ENCODE results near the gene ARMC6. TPM values are rescaled to one million over a fixed set of nuclear protein-coding genes. Genes with fewer than 3 reads are reported as not detected.

The ARMC6 gene
- total and polyA plus RNA-seq, 4 donors, result 23.5 to 33.3 (median 32.2) TPM

- H3K27me3 ChIP-seq (ENCODE audit: control insufficient read depth in 3 of 3, insufficient read depth in 3 of 3, low read length in 2 of 3), result no peaks in the 10 kb centered on the region
- H3K4me3 ChIP-seq, result no peak overlapping the region
- no peak overlapping the region for H3K9ac ChIP-seq (ENCODE audit: insufficient read depth in 1 of 2, low read length in 2 of 2)
- TF ChIP-seq CTCF (IDR thresholded peaks at IDR 0.05; ENCODE audit: control extremely low read depth, extremely low read depth), result no peak
- no peak for DNase-seq
- peaks cover 6 to 18% (median 10%) of the 10 kb centered on the region in 4 donors for H3K36me3 ChIP-seq (ENCODE audit: control insufficient read depth in 4 of 4, insufficient read depth in 4 of 4, low read length in 4 of 4)
- WGBS, 2 donors, result 91 to 95% methylated on average over 6 of the region's 6 CpGs
- H3K9me3 ChIP-seq (ENCODE audit: control insufficient read depth in 4 of 4, insufficient read depth in 3 of 4, low read length in 3 of 4), result no peaks in the 10 kb centered on the region
- H3K4me1 ChIP-seq (ENCODE audit: control insufficient read depth in 5 of 5, insufficient read depth in 5 of 5, low read length in 5 of 5), result peaks cover 0 to 4% (median 0%) of the 10 kb centered on the region in 5 donors
- H3K27ac ChIP-seq (ENCODE audit: low read depth in 1 of 2, low read length in 1 of 2), result no peak overlapping the region
- no peak for ATAC-seq (ENCODE audit: insufficient read depth, low FRiP score)
These were observed 10.5 kb downstream of the ARMC6 start for GRCh38 chr19:19043881-19044280.

GRCh38 chr19:19049406-19049805, 16.0 kb downstream of the ARMC6 start:
- 68 to 90% methylated on average over 2 of the region's 2 CpGs for WGBS, 2 donors
- Histone ChIP-seq H3K9me3 (ENCODE audit: control insufficient read depth in 4 of 4, insufficient read depth in 3 of 4, low read length in 3 of 4) (no peaks in the 10 kb centered on the region), H3K4me1 (ENCODE audit: control insufficient read depth in 5 of 5, insufficient read depth in 5 of 5, low read length in 5 of 5) (no peaks in the 10 kb centered on the region), H3K36me3 (ENCODE audit: control insufficient read depth in 4 of 4, insufficient read depth in 4 of 4, low read length in 4 of 4) (peaks cover 15 to 29% (median 24%) of the 10 kb centered on the region in 4 donors), H3K27me3 (ENCODE audit: control insufficient read depth in 3 of 3, insufficient read depth in 3 of 3, low read length in 2 of 3) (no peaks in the 10 kb centered on the region), H3K4me3 (no peak overlapping the region), H3K9ac (ENCODE audit: insufficient read depth in 1 of 2, low read length in 2 of 2) (no peak overlapping the region), H3K27ac (ENCODE audit: low read depth in 1 of 2, low read length in 1 of 2) (no peak overlapping the region)
- ATAC-seq (ENCODE audit: insufficient read depth, low FRiP score) (no peak), DNase-seq (no peak)
- no peak for TF ChIP-seq CTCF (IDR thresholded peaks at IDR 0.05; ENCODE audit: control extremely low read depth, extremely low read depth)

GRCh38 chr19:19050104-19050503, 16.7 kb downstream of the ARMC6 start:
- Histone ChIP-seq H3K9ac (ENCODE audit: insufficient read depth in 1 of 2, low read length in 2 of 2) (no peak overlapping the region), H3K36me3 (ENCODE audit: control insufficient read depth in 4 of 4, insufficient read depth in 4 of 4, low read length in 4 of 4) (peaks cover 18 to 32% (median 27%) of the 10 kb centered on the region in 4 donors), H3K4me3 (no peak overlapping the region), H3K27me3 (ENCODE audit: control insufficient read depth in 3 of 3, insufficient read depth in 3 of 3, low read length in 2 of 3) (no peaks in the 10 kb centered on the region), H3K9me3 (ENCODE audit: control insufficient read depth in 4 of 4, insufficient read depth in 3 of 4, low read length in 3 of 4) (no peaks in the 10 kb centered on the region), H3K4me1 (ENCODE audit: control insufficient read depth in 5 of 5, insufficient read depth in 5 of 5, low read length in 5 of 5) (no peaks in the 10 kb centered on the region), H3K27ac (ENCODE audit: low read depth in 1 of 2, low read length in 1 of 2) (no peak overlapping the region)
- 94 to 97% methylated on average over 4 of the region's 4 CpGs for WGBS, 2 donors
- DNase-seq (no peak), ATAC-seq (ENCODE audit: insufficient read depth, low FRiP score) (no peak)
- no peak for TF ChIP-seq CTCF (IDR thresholded peaks at IDR 0.05; ENCODE audit: control extremely low read depth, extremely low read depth)

GRCh38 chr19:19050731-19051130, 17.3 kb downstream of the ARMC6 start:
- Histone ChIP-seq H3K4me3 (no peak overlapping the region), H3K36me3 (ENCODE audit: control insufficient read depth in 4 of 4, insufficient read depth in 4 of 4, low read length in 4 of 4) (peaks cover 19 to 39% (median 30%) of the 10 kb centered on the region in 4 donors)
- 91 to 92% methylated on average over 2 of the region's 2 CpGs for WGBS, 2 donors

More at GRCh38 chr19:19050731-19051130, 17.3 kb downstream of the ARMC6 start:
- Histone ChIP-seq H3K4me1 (ENCODE audit: control insufficient read depth in 5 of 5, insufficient read depth in 5 of 5, low read length in 5 of 5) (no peaks in the 10 kb centered on the region), H3K9me3 (ENCODE audit: control insufficient read depth in 4 of 4, insufficient read depth in 3 of 4, low read length in 3 of 4) (no peaks in the 10 kb centered on the region), H3K27ac (ENCODE audit: low read depth in 1 of 2, low read length in 1 of 2) (no peak overlapping the region), H3K27me3 (ENCODE audit: control insufficient read depth in 3 of 3, insufficient read depth in 3 of 3, low read length in 2 of 3) (no peaks in the 10 kb centered on the region), H3K9ac (ENCODE audit: insufficient read depth in 1 of 2, low read length in 2 of 2) (no peak overlapping the region)
- ATAC-seq (ENCODE audit: insufficient read depth, low FRiP score), result no peak
- no peak for TF ChIP-seq CTCF (IDR thresholded peaks at IDR 0.05; ENCODE audit: control extremely low read depth, extremely low read depth)
- no peak for DNase-seq

Data from lung (tissue), 12 donors.